IMR-90 (cell line): Measurements from ENCODE around the gene CRYAA. TPM values are rescaled to one million over a fixed set of nuclear protein-coding genes. Genes with fewer than 3 reads are reported as not detected.

ENCODE experiments used
- polyA plus RNA-seq, 3 experiments: library from polyadenylated mRNA; depleted of rRNA; stranded (reverse); fragments of >200 nt; gene quantifications; 2 replicates each; pipeline ENCODE4 v1.2.3, GENCODE V29; 2012; ENCODE audit warnings: low replicate concordance in 1 of 3
- total RNA-seq: library from RNA; depleted of rRNA; stranded (reverse); fragments of >200 nt; gene quantifications from 2 replicates; pipeline ENCODE4 v1.2.3, GENCODE V29; 2012; rRNA removed

CRYAA gene
- total and polyA plus RNA-seq, 2 of the 4 experiments (the other 2 are of a cell fraction), result not detected

Other genes with a start within 250 kb of the CRYAA start
- gene ERVH48-1, start 243.4 kb upstream of the CRYAA start, total RNA-seq, result under 0.01 TPM in 1 of 2 replicates, not detected in the other
- not detected in 2 replicates for gene ERVH48-1, start 243.4 kb upstream of the CRYAA start, polyA plus RNA-seq (2012; rRNA removed)
- gene PKNOX1, start 194.4 kb upstream of the CRYAA start, total RNA-seq, result 35.0 and 48.3 TPM in 2 replicates
- 51.5 and 61.0 TPM in 2 replicates for gene PKNOX1, start 194.4 kb upstream of the CRYAA start, polyA plus RNA-seq (2012; rRNA removed)
- 35.6 and 38.5 TPM in 2 replicates for gene CBS, start 93.2 kb upstream of the CRYAA start, total RNA-seq
- gene CBS, start 93.2 kb upstream of the CRYAA start, polyA plus RNA-seq (2012; rRNA removed), result 49.6 and 54.3 TPM in 2 replicates
- 6.5 and 16.4 TPM in 2 replicates for gene U2AF1, start 61.4 kb upstream of the CRYAA start, total RNA-seq
- 8.5 and 10.5 TPM in 2 replicates for gene U2AF1, start 61.4 kb upstream of the CRYAA start, polyA plus RNA-seq (2012; rRNA removed)